ENCODE results near the gene PIGZ.

The PIGZ gene

GRCh38 chr3:197001972-197002700 is 33.5 kb upstream of the PIGZ start:
- no peak for DNase-seq (ENCODE audit: low read depth, low spot score)

GRCh38 chr3:197001106-197001971 is 32.7 kb upstream of the PIGZ start:
- DNase-seq (ENCODE audit: low read depth, low spot score), result no peak

GRCh38 chr3:197000211-197000610 is 31.6 kb upstream of the PIGZ start:
- no peak for DNase-seq (ENCODE audit: low read depth, low spot score)

GRCh38 chr3:196998966-196999760 is 30.5 kb upstream of the PIGZ start:
- DNase-seq (ENCODE audit: low read depth, low spot score), result no peak

- no peak for DNase-seq (ENCODE audit: low read depth, low spot score)
Measured at GRCh38 chr3:196997311-196997710, 28.7 kb upstream of the PIGZ start.

GRCh38 chr3:196996454-196997265 is 28.0 kb upstream of the PIGZ start:
- DNase-seq (ENCODE audit: low read depth, low spot score), result no peak

GRCh38 chr3:196995646-196996355 is 27.2 kb upstream of the PIGZ start:
- DNase-seq (ENCODE audit: low read depth, low spot score), result no peak

GRCh38 chr3:196995027-196995426 is 26.4 kb upstream of the PIGZ start:
- no peak for DNase-seq (ENCODE audit: low read depth, low spot score)

GRCh38 chr3:196994056-196994455 is 25.4 kb upstream of the PIGZ start:
- DNase-seq (ENCODE audit: low read depth, low spot score), result no peak

- no peak for DNase-seq (ENCODE audit: low read depth, low spot score)
Measured at GRCh38 chr3:196992461-196993065, 23.9 kb upstream of the PIGZ start.

- no peak for DNase-seq (ENCODE audit: low read depth, low spot score)
Measured at GRCh38 chr3:196991581-196992460, 23.2 kb upstream of the PIGZ start.

GRCh38 chr3:196990601-196991007 is 22.0 kb upstream of the PIGZ start:
- DNase-seq (ENCODE audit: low read depth, low spot score), result no peak

- DNase-seq (ENCODE audit: low read depth, low spot score), result no peak
Measured at GRCh38 chr3:196989721-196990262, 21.2 kb upstream of the PIGZ start.

- DNase-seq (ENCODE audit: low read depth, low spot score), result no peak
Measured at GRCh38 chr3:196988241-196989029, 19.8 kb upstream of the PIGZ start.

- DNase-seq (ENCODE audit: low read depth, low spot score), result no peak
Measured at GRCh38 chr3:196987022-196987421, 18.4 kb upstream of the PIGZ start.

GRCh38 chr3:196985954-196986885 is 17.6 kb upstream of the PIGZ start:
- DNase-seq (ENCODE audit: low read depth, low spot score), result no peak

GRCh38 chr3:196985298-196985697 is 16.7 kb upstream of the PIGZ start:
- no peak for DNase-seq (ENCODE audit: low read depth, low spot score)

All from iPS DF 19.7 (cell line).